Adrenal gland (tissue), 12 donors: ENCODE results near the gene ST3GAL3. TPM values are rescaled to one million over a fixed set of nuclear protein-coding genes. Genes with fewer than 3 reads are reported as not detected.

Experiments
- DNase-seq, 7 donors: peaks; one replicate each; pipeline ENCODE4 v3.0.0-alpha.2; 2019 to 2020
- H3K27ac ChIP-seq, 5 donors: fragments of 200-600 bp; sonication (generic) in 4 of 5; 1 replicate in 3 of 5; 2 replicates in 2 of 5; pipeline versions ENCODE4 v1.5.1 to v1.8.0; 2016 to 2020; ENCODE audit warnings: mild to moderate bottlenecking in 1 of 5
- H3K27me3 ChIP-seq: fragments of 200-600 bp; 2 replicates; pipeline ENCODE4 v1.8.0; 2021
- H3K36me3 ChIP-seq, 2 donors: fragments of 200-600 bp; replicated peaks in 1 of 2; 1 replicate in 1 of 2; 2 replicates in 1 of 2; pipeline versions ENCODE4 v1.5.1 to v1.8.0; 2018 to 2022
- H3K4me1 ChIP-seq, 2 donors: fragments of 200-600 bp; replicated peaks in 1 of 2; 1 replicate in 1 of 2; 2 replicates in 1 of 2; pipeline versions ENCODE4 v1.5.1 to v1.8.0; 2018 to 2021
- H3K4me3 ChIP-seq, 4 donors: fragments of 200-600 bp; sonication (generic) in 3 of 4; one replicate each; pipeline ENCODE4 v1.5.1; 2016 to 2018
- H3K9me3 ChIP-seq, 3 donors: fragments of 200-600 bp; sonication (generic) in 1 of 3; replicated peaks in 1 of 3; 1 replicate in 2 of 3; 2 replicates in 1 of 3; pipeline versions ENCODE4 v1.5.1 to v1.8.0; 2016 to 2021
- CTCF ChIP-seq, 6 experiments: fragments of 450-650 bp in 4 of 6; fragments of 200-600 bp in 2 of 6; sonication (generic) in 1 of 6; IDR thresholded peaks; 1 replicate in 5 of 6; 2 replicates in 1 of 6; pipeline versions ENCODE4 v1.5.1 to v1.8.0; 2016 to 2021; ENCODE audit warnings: antibody characterized with exemption in 6 of 6, mild to moderate bottlenecking in 2 of 6, moderate library complexity in 1 of 6
- POLR2A ChIP-seq, 2 donors: fragments of 450-650 bp; IDR thresholded peaks; one replicate each; pipeline ENCODE4 v1.6.1; 2017; ENCODE audit warnings: antibody characterized with exemption in 2 of 2, mild to moderate bottlenecking in 2 of 2, moderate library complexity in 1 of 2
- WGBS, 4 donors: extraction: QIAGEN DNeasy Blood & Tissue Kit in 2 of 4; methylation state at CpG; one replicate each; pipeline versions ENCODE4 v1.1.5 to v1.1.7; 2013 to 2017; 5-methylcytosine and 5-hydroxymethylcytosine counted together
- intact Hi-C, 2 donors: fragments of 100-400 bp; cut with DNase I; formaldehyde crosslinking; loops; one replicate each; pipeline versions ENCODE4 v1.14.1 to v1.15.0; 2022 to 2023
- polyA plus RNA-seq, 3 donors: library from polyadenylated mRNA; stranded (reverse); fragments of 200-250 nt in 2 of 3; fragments of 350-450 nt in 1 of 3; fragmentation: Illumina TruSeq in 1 of 3; extraction: RNeasy Lipid Tissue Mini Kit (QIAGEN cat#74804) in 1 of 3; gene quantifications; one replicate each; pipeline ENCODE4 v1.2.3, GENCODE V29; 2013 to 2014
- total RNA-seq, 9 donors: library from RNA; depleted of rRNA in 4 of 9; stranded (reverse); fragments of >200 nt in 4 of 9; fragments of 120-200 nt in 1 of 9; fragmentation: NEBNext Ultra II Directional in 1 of 9; extraction: Animal tissue kit (Norgen Biotek cat#: 25700) in 1 of 9; gene quantifications; one replicate each; pipeline versions ENCODE4 v1.1.0 to v1.2.4, GENCODE V29; 2013 to 2023
- donor health status: healthy with polysubstance abuse.
- donor health status: Bipolar disorder and iron deficiency.
- donor health status: DM: yes; HTN: yes; CAD: no.
- donor health status: DM: no; HTN: no; CAD: no.
- donor health status: DM: no; HTN: no; CAD: no.
- donor health status: DM: yes; HTN: yes; CAD: no.

The ST3GAL3 gene
- total and polyA plus RNA-seq, 12 donors, result 15.6 to 47.5 (median 27.7) TPM

GRCh38 chr1:43861988-43862735 lies 154.8 kb downstream of the ST3GAL3 start:
- TF ChIP-seq CTCF (IDR thresholded peaks at IDR 0.05) (no peak), POLR2A (IDR thresholded peaks at IDR 0.05) (no peak)
- intact Hi-C loops, result no loop called here
- Histone ChIP-seq H3K27me3 (no peaks in the 10 kb centered on the region), H3K4me3 (no peak overlapping the region), H3K9me3 (no peaks in the 10 kb centered on the region), H3K27ac (peak overlapping the region in 1 of 5 donors; percentile 44), H3K4me1 (peaks cover 6 to 24% of the 10 kb centered on the region in 2 donors), H3K36me3 (no peaks in the 10 kb centered on the region)
- no peak for DNase-seq
- WGBS, 4 donors, result 91 to 98% (median 95%) methylated on average over 7 of the region's 7 CpGs

GRCh38 chr1:43864111-43865045 lies 157.0 kb downstream of the ST3GAL3 start:
- no peaks in the 10 kb centered on the region for H3K36me3 ChIP-seq
- 67 to 83% (median 71%) methylated on average over 7 of the region's 7 CpGs for WGBS, 4 donors
- TF ChIP-seq CTCF (IDR thresholded peaks at IDR 0.05) (no peak), POLR2A (IDR thresholded peaks at IDR 0.05) (no peak)
- peaks cover 15 to 37% of the 10 kb centered on the region in 2 donors for H3K4me1 ChIP-seq
- H3K9me3 ChIP-seq, result no peaks in the 10 kb centered on the region
- DNase-seq, result peak in 2 of 7 donors; percentile 30 to 45
- intact Hi-C loops, result no loop called here
- H3K27ac ChIP-seq, result peak overlapping the region in 4 of 5 donors; percentile 2 to 76 (median 66)
- no peaks in the 10 kb centered on the region for H3K27me3 ChIP-seq
- H3K4me3 ChIP-seq, result no peak overlapping the region

GRCh38 chr1:43866201-43866600 lies 158.9 kb downstream of the ST3GAL3 start:
- TF ChIP-seq POLR2A (IDR thresholded peaks at IDR 0.05) (no peak), CTCF (IDR thresholded peaks at IDR 0.05) (no peak)
- no peak for DNase-seq
- Histone ChIP-seq H3K4me1 (peaks cover 15 to 31% of the 10 kb centered on the region in 2 donors), H3K36me3 (no peaks in the 10 kb centered on the region), H3K4me3 (no peak overlapping the region), H3K9me3 (no peaks in the 10 kb centered on the region), H3K27me3 (no peaks in the 10 kb centered on the region), H3K27ac (no peak overlapping the region)
- WGBS, 4 donors, result 82 to 100% (median 97%) methylated on average over 2 of the region's 2 CpGs
- intact Hi-C loops, result no loop called here
